T-helper 9 cell (primary cell): ENCODE results near the gene SERPIND1.
"Not testable (repeated sequence)": the region's sequence is repeated elsewhere in the genome, so short reads cannot be mapped to it uniquely, and the experiment has no call there.

Experiments
- DNase-seq: peaks from one replicate; pipeline ENCODE4 v3.0.0-alpha.2; 2020
- total RNA-seq, 2 donors: gene quantifications; one replicate each; lab custom pipeline; 2026; lab: John Stamatoyannopoulos, UW

The SERPIND1 gene, protein sequence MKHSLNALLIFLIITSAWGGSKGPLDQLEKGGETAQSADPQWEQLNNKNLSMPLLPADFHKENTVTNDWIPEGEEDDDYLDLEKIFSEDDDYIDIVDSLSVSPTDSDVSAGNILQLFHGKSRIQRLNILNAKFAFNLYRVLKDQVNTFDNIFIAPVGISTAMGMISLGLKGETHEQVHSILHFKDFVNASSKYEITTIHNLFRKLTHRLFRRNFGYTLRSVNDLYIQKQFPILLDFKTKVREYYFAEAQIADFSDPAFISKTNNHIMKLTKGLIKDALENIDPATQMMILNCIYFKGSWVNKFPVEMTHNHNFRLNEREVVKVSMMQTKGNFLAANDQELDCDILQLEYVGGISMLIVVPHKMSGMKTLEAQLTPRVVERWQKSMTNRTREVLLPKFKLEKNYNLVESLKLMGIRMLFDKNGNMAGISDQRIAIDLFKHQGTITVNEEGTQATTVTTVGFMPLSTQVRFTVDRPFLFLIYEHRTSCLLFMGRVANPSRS
- 0 reads per million in 2 donors for total RNA-seq

DNA sequence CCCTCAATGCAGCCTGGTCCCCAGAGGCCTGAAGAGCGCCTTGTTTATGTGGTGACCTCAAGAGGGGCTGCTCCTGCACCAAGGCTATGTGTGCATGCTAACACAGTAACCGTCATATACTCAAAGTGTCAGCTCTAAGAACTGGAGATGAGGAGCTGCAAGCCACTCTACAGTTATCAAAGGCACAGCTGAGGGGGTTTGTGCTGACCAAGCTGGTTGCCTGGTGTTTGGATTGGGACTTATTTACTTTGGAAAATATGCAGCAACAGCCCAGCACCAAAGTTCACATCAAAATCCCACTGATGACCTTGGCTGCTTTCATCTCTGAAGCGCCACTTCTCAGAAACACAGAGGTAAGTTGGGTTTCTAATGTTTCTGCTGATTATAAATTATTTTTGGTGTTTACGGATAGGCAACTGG lies at the start of gene SERPIND1:
Gene SERPIND1, plus strand, starts transcription at position 321 of the 420 bp plus-strand sequence. CDS start 5,200 bp downstream, outside the sequence.
- DNase-seq = no peak

DNA sequence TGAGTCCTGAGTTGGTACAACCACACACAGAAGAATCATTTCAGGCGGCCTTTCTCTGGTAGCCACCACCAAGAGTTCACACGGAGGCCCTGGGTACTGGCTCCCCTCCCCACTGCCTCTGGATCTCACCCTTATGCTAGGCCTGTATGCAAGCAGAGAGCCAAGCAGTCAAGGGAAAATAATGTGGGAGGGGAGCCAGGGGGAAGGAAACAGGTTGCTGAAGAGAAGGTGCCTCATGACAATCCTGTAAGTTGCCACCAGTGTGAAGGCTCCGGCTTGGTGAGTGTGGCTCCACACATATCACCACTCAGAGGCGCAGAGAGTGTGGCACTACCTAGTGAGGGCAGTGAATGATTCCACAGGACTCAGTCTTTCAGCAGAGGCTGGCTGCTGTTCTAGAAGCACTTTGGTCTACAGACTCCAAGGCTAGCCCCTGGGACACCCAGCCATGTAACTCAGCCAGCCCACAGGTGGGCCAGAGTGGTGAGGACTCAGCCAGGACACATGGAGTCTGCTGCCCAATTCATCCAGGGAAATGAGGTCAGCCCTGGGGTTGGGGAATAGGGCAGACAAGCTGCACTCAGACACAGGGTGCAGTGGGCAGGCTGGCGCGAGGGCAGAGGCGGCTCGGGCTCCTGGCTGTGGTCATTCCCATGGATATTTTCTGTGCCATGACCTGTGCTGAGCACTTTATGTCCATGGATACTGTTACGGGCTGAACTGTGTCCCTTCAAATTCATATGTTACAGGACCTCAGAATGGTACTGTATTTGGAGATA lies 49.0 kb upstream of the SERPIND1 start:
- DNase-seq = no peak

DNA sequence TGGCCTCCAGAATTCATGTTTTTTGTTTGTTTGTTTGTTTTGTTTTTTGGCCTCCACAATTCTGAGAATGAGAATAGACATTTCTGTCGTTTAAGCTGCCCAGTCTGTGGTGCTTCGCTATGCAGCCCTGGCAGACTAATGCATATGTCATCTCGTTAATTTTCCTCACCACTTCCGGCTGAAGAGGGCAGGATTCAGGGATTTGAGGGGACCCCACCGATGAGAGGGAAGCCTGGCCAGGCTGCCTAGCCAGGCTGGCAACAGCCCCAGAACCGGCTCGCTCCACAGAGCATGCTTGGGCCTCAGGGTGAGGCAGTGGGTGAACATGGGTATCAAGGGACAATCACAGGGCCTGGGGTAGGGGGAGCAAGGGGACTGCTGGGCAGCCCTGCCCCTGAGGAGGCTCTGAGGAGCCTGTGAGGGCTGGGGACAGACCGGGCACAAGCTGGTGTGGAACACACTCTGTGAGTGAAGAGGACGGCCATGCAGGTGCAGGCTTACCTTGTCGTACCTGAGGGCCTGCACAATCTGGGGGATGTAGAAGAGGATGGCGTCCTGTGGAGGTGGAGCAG lies 47.8 kb upstream of the SERPIND1 start:
- DNase-seq = no peak

DNA sequence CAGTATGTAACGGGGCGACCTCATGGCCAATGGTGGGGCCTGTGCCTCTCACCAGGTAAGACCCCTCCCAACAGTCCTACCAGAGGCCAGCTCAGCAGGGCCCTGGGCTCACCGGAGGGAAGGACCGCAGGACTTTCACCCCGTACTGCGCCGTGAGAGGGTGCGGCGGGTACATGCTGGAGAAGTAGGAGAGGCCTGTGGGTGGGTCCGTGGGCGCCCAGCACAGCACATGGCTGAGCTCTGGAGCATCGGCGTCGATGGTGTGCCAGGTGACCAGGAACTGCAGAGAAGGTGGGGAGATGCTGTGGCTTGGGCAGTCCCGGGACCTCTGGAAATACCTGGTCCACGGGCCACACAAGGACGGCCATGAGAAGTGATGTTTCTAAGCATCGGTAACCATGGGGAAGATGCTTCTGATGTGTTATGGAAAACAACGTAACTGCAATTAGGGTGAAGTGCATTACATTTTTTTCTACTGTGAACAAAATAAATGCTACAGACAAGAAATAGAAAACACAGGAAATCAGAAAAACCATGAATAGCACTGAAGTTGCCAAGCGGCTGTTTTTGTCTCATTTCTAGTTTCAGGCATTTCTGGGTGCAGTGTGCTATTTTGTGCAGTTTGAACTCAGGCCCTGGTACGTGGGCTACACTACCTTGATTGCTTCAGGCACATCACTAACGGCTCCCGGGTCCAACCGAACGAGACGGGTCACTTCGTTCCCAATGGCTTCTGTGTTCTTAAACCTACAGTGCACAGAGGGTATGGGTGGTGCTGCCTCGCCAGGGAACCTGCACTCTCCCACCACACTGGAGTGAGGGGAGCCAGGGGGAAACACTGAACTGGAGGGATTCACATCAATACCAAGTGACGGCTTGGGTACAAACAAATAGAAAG lies 46.5 kb upstream of the SERPIND1 start:
- DNase-seq = no peak

DNA sequence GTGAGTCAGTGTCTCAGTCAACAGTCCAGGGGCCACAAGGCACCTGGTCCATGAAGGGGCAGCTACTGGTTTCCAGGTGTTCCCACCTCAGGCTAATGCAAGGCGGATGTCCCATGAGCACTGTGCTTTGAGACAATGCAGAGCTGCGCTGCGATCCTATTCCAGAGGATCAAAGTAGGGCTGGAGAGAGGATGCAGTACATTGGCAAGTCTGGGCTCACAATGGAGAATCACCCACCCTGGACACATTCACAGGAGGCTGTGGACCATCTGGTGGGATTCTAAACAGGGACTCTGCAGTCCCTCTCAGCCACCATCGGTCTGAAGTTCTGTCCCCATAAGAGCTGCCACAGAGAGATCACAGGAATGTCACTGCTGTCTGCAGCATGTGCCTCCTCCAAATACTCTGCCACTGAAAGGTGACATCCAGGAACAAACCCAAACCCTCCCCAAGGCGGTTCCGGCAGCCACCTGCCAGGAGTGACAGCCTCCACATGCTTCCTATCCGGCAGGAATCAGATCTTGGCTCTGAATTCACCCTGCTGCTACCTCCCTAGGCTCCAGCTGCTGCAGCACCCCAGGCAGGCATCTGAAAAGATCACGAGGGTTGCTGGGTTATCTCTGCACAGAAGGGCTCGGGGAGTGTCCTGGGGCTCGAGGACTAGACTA lies 45.3 kb upstream of the SERPIND1 start:
- no peak for DNase-seq

DNA sequence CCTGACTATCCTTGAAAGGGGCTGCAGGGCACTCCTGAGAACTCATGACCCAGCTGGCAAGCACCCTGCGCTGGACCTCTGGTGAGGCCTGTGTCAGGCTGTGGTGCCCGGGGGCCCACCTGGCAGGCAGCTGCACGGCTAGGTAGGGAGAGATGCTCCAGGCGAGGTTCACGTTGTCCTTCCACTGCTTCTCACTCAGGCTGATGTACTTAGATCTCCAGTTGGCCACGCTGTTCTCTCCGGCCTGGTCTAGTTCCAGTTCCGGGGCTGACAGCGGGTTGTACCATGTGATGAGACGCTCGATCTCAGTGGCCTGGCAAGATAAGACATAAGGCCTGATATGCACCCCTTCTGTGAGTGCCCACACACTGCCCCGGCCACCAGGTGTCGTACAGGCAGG lies 44.7 kb upstream of the SERPIND1 start:
- DNase-seq = no peak

DNA sequence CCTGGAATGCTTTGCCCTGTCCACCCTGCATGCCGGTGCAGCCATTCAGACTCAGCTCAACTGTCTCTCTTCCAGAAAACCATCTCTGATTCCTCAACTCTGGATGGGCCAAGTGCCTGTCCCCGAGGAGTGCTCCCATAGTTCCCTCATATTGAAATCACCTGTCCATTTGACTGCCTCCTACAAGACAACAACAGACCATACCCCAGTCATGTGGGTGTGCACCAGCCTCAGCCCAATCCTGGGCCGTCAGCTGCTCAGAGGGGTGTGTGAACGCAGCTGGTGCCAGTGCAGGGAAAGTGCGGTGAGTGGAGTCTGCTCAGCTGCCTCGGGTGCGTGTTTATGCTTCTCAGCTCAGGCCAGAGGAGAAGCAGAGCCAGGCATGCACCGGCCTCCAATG lies 41.5 kb upstream of the SERPIND1 start:
- not testable (repeated sequence) for DNase-seq

DNA sequence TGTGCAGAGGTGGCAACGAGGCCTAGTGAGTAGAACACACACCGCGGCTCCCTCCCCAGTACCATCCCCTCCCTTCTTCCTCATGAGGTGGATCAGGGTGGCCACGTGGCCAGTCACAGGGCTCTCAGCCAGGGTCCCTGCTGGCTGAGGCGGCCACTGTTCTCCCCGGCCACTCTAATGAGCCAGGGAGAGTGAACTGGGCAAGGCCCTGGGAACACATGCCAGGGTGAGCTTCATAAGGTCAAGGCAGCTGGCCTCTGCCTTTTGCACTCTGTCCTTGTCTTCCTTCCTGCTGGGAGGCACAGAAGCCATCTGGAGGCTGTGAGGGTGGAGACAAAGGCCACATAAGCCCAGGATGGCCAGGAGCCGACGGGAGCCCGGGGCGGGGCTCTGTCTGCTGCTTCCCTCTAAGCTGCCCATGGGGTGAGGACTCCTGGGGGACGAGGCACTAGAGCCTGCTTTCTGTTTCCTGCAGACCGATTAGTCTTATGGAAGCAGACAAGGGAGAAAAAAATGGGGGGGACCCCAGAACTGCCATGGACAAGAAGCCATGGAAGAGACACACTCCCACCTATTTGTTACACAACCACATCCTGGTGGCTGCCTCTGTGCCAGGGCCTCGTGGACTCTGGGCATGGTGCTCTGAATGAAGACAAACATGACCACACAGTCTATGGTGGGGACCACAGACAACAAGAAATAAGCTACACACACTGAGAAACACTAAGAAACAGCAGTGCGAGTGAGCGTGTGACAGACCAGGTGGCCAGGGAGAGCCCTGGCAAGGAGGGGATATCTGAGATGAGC lies 38.4 kb upstream of the SERPIND1 start:
- DNase-seq = not testable (repeated sequence)

DNA sequence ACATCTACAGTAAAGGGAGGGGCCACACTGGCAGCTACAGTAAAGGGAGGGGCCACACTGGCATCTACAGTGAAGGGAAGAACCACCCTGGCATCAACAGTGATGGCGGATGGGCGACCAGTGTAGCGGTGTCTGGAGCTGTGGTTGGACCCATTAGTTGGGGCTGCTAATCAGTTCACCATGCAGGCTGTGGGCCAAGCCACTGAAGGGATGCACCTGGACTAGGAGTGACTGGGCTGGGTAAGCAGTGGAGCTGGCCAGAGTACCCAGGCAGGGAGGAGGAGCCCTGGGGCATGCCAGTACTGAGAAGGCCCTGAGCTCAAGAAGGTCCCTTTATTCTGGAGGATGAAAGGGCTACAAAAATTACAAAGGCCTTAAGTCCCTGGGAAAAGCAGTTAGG lies 37.0 kb upstream of the SERPIND1 start:
- not testable (repeated sequence) for DNase-seq

DNA sequence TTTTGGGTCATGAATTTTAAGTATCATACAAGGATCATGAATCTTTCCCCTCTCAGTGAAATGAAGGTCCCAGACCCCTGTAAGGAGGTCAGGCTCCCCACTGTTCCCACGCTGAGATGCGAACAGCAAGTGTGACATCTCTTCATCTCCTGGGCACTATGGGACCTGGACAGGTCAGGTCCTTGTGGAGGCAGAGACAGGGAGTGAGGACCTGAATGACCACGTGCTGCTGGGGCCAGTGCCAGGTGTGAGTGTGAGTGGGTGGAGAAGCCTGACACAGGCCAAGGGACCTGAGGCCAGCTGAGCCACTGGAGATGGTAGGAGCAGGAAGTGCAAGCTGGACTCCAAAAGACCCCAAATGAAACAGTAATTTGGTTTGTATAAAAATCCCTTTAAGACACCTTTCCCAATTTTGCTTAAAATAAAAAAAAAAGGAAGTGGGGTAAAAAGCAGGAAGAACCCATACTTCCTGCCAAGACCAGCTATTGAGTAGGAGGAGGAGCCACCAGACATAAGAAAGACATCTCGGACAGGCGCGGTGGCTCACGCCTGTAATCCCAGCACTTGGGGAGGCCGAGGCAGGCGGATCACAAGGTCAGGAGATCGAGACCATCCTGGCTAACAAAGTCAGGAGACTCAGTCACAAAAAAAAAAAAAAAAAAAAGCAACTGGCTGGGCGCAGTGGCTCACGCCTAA lies 35.4 kb upstream of the SERPIND1 start:
- DNase-seq = no peak

DNA sequence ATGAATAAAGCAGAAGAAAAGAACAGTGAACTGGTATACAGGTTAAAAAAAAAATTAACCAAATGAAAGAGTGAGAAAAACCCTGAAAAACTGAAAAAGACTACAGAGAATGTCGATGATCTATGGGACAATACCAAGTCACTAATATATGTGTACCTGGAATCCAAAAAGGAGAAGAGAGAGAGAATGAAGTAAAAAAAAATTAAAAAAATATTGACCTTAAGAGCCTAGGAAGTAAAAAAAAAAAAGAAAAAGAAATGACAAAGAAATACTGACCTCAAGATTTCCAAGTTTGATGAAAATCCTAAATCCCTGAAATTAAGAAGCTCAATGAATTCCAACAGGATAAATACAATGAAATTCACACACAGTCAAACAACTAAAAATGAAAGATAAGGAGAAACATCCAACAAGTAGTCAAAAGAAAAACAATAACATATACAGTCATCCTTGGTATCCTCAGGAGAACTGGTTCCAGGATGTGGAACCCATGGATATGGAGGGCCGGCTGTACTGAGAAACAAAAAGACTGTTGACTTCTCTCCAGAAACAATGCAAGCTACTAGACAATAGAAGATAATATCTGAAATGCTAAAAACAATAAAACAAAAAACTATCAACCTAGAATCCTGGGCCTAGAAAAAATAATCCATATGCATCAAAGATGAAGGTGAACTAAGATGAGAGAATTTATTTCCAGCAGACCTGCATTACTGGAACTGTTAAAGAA lies 33.5 kb upstream of the SERPIND1 start:
- DNase-seq = no peak

DNA sequence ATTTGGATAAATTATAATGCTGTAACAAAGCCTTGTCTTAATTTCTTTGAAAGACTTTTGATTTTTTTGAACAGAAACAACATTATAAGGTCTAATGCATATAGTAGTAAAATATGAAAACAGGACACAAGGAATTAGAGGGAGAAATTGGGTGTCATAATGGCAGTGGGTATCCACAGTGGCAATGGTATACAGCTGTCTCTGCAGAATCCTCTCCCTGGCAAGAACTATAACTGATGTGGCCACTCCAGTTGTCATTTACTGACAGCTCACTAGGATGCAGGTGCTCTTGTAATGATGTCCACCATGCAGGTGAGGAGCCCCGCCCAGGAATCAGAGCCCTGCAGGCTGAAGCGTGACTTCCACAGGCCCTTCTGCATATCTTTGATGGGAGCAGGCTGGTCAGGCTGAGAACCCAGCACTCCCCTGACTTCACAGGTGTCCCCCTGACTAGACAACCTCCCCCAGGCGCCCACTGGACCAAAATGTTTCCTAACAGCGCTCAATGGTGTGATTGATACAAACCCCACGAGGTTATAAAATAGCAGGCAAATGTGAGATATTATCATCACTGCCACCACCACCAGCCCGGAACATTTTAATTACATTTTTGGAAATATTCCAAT lies 32.8 kb upstream of the SERPIND1 start:
- no peak for DNase-seq

DNA sequence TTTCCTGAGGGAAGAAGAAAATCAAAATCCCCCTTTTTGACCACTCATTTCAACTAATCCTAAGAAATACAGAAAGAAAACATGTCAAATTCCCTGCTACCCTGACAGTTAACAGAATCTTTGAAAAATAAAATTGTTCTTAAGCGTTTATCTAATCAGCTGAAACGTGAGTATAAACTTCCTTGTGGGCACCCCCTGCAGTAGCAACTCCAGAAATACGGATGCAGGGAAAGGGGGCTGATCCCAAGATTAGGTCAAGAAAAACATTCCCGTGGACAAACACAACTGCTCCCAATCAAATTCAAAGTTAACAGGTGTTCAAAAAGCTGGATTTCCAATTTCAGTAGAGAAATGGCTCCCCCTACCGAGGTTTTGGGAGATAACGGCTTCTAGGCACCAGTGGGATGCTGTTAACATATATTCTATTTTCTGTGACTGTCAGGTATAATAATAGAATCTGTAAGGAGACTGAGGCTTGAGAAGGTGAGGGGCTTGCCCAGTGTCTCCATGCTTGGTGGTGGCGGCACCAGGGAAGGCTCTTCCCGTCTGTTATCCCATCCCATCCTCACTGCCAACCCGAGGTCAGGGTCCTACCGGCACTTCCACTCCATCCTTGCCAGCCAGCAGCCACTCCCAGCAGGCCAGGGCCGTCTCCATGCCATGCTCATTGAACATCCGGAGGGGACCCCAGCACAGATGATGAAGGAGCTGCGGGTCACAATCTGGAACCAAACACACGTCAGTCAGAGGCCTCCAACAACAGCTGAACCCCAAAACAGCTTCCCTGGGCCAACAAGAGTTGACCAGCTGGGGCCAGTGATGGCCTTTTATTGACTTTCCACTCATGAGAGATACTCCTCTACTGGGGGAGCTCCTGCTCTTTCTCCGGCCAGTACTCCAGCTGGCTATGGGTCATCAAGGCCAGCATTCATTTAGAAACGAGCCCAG lies 32.0 kb upstream of the SERPIND1 start:
- peak; percentile 14 for DNase-seq

DNA sequence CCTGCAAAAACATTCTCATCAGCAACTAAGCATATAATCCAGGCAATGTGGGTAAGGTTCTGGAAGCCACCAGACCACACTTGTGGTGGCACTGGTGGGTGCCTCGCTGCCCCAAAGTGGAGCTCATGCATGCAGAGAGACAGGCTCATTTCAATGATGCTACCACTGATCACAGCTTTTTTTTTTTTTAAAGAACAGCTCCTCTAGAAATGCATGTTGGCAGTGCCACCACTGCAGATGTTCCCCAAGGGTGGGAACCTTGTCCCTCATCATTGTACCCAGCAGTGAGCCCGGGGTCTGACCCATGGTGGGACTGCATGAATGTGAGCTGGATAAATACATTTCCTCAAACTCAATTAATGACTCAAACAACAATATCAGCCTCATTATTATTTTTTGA lies 31.1 kb upstream of the SERPIND1 start:
- DNase-seq = no peak

DNA sequence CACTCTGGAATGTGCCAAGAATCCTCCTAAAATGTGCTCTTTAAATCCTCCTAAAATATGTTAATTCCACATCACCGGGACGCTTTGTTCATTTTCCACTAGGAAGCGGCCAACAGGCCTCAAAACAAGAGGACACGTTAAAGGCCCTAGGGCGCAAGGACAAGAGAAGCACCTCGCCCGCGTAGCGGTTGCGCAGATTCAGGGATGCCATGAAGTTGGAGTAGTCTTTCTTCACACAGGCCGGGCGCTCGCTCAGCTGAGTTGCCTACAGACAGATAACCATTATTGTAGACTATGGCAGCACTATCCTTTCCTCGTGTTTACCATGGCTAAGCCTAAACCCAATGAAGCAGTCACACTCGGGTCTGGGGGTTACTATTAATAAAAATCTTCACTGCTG lies 29.5 kb upstream of the SERPIND1 start:
- no peak for DNase-seq

DNA sequence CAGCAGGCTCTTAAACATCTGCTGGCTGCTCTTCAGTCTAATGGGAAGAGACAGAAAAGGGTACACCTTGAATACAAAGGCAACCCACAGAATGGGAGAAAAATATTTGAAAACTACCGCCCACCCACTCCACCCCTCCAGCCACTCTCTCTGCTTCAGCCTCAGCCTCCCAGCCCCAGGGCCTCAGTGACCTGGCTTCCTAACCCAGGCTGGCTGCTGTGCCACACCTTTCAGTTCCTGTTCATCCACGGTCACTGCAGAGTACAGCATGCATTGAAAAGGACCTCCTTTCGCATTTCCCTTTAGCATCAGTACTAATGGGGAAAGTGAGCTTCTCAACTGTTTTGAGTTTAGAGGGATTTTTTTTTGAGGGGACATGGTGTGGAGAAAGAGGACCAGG lies 28.8 kb upstream of the SERPIND1 start:
- no peak for DNase-seq

DNA sequence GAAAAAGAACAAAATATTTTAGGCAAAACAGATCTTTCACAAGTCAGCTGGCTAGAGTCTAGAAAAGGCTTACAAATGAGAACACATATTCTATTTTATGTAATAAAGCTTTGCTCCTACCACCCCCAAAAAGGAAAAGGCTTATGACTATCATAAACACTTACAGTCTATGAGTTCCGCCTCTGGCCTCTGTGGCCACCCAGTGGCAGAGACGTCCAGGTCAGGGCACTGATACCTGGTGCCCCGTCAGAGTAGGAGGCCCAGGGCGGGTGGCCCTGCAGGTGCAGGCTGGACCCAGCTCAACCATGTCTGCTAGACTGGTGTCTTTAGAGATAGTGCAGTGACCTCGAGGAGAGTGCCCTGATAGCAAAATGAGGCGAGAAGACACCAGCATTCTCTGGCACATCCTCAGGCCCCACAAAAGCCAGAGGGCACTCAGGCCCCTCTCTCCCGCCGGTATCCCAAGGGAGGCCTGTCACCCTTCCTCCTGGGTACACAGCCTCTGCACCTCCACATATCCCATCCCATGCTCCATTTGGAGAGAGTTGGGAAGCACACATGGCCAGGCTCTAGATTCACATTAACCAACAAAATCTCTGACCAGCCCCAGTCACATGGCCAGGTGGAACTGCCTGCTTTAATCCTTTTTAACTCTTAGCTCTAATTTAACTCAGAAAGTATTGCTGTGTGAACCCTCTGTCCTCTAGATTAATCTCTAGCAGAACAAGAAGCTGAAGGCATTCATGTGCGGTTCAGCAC lies 27.3 kb upstream of the SERPIND1 start:
- no peak for DNase-seq
